H1 (cell line): ENCODE data around the gene DIP2B. TPM values are rescaled to one million over a fixed set of nuclear protein-coding genes. Genes with fewer than 3 reads are reported as not detected.

Experiments
- CTCF ChIA-PET: fragments of 300-600 bp; sonication (Branson Sonifier 250); formaldehyde crosslinking; loops from one replicate; lab custom pipeline; 2021; ENCODE audit not compliant: partially characterized antibody; lab: Charles Lee
- POLR2A ChIA-PET: fragments of 300-600 bp; sonication (Branson Sonifier 250); formaldehyde crosslinking; loops from one replicate; lab custom pipeline; 2021; ENCODE audit warnings: inconsistent platforms; ENCODE audit not compliant: partially characterized antibody; lab: Charles Lee
- DNase-seq, 2 experiments: peaks; one replicate each; pipeline versions ENCODE4 v3.0.0 to v3.0.0-alpha.2; 2010 to 2022; ENCODE audit warnings: low spot score in 2 of 2, low read depth in 1 of 2, mixed read lengths in 1 of 2
- FAIRE-seq: peaks from 2 replicates; lab custom pipeline; 2011; peaks lifted over from hg19 to GRCh38; lab: Jason Lieb, UNC
- H2AFZ ChIP-seq: 2 replicates; pipeline ENCODE4 v1.8.1; 2012; ENCODE audit warnings: low read length, inconsistent platforms
- H2AK5ac ChIP-seq: 2 replicates; pipeline ENCODE4 v1.6.1; 2013; ENCODE audit warnings: low read depth, low read length
- H2BK120ac ChIP-seq: replicated peaks from 2 replicates; pipeline ENCODE3; 2013; ENCODE audit warnings: low read depth, low read length, inconsistent platforms
- H2BK12ac ChIP-seq: 2 replicates; pipeline ENCODE4 v1.6.1; 2013; ENCODE audit warnings: low read depth, low read length
- H2BK15ac ChIP-seq: 2 replicates; pipeline ENCODE4 v1.6.1; 2013; ENCODE audit warnings: low read length
- H2BK20ac ChIP-seq: 2 replicates; pipeline ENCODE4 v1.6.1; 2013; ENCODE audit warnings: low read length
- H2BK5ac ChIP-seq: 2 replicates; pipeline ENCODE4 v1.6.1; 2013; ENCODE audit warnings: low read depth, low read length
- H3K14ac ChIP-seq: 2 replicates; pipeline ENCODE4 v1.6.1; 2013; ENCODE audit warnings: inconsistent platforms; ENCODE audit not compliant: insufficient read length
- H3K18ac ChIP-seq: 2 replicates; pipeline ENCODE4 v1.6.1; 2013; ENCODE audit warnings: low read length; ENCODE audit errors: extremely low read depth
- H3K23ac ChIP-seq: 2 replicates; pipeline ENCODE4 v1.6.1; 2013; ENCODE audit warnings: inconsistent platforms; ENCODE audit not compliant: insufficient read length
- H3K23me2 ChIP-seq: 2 replicates; pipeline ENCODE4 v1.6.1; 2013; ENCODE audit warnings: low read depth, low read length
- H3K27ac ChIP-seq: 2 replicates; pipeline ENCODE4 v1.6.1; 2011; ENCODE audit warnings: low read depth, low read length, inconsistent platforms
- H3K27me3 ChIP-seq, 4 experiments: replicated peaks in 1 of 4; 1 replicate in 1 of 4; 2 replicates in 3 of 4; pipeline versions ENCODE4 v1.6.1 to v1.8.1; 2011 to 2013; ENCODE audit warnings: low read length in 3 of 4, mild to moderate bottlenecking in 3 of 4, inconsistent platforms in 2 of 4, mixed read lengths in 2 of 4, moderate library complexity in 1 of 4; ENCODE audit not compliant: control insufficient read depth in 3 of 4, insufficient read depth in 3 of 4; ENCODE audit errors: extremely low read depth in 1 of 4
- H3K36me3 ChIP-seq, 4 experiments: 2 replicates each; pipeline versions ENCODE4 v1.6.1 to v1.8.1; 2011 to 2013; ENCODE audit warnings: mild to moderate bottlenecking in 4 of 4, low read length in 3 of 4, moderate library complexity in 2 of 4, control low read depth in 1 of 4, inconsistent platforms in 1 of 4; ENCODE audit not compliant: insufficient read depth in 4 of 4, control insufficient read depth in 2 of 4
- H3K4ac ChIP-seq: replicated peaks from 2 replicates; pipeline ENCODE3; 2013; ENCODE audit warnings: low read length, low read depth, mixed read lengths, inconsistent platforms; ENCODE audit not compliant: insufficient read length
- H3K4me1 ChIP-seq, 4 experiments: replicated peaks in 1 of 4; 1 replicate in 1 of 4; 2 replicates in 3 of 4; pipeline versions ENCODE4 v1.6.1 to v1.8.1; 2011 to 2013; ENCODE audit warnings: low read length in 3 of 4, inconsistent platforms in 2 of 4, mixed read lengths in 1 of 4; ENCODE audit not compliant: insufficient read depth in 4 of 4, control insufficient read depth in 3 of 4
- H3K4me2 ChIP-seq, 2 experiments: 2 replicates each; pipeline versions ENCODE4 v1.6.1 to v1.8.1; 2011 to 2013; ENCODE audit warnings: low read depth in 2 of 2, low read length in 2 of 2, control low read depth in 1 of 2, inconsistent platforms in 1 of 2, mild to moderate bottlenecking in 1 of 2; ENCODE audit not compliant: insufficient read depth in 1 of 2
- H3K4me3 ChIP-seq, 4 experiments: fragments of 200-600, 300-600 bp in 1 of 4; sonication (generic), shearing (Covaris generic), sonication (Bioruptor Twin) in 1 of 4; 2 replicates each; pipeline versions ENCODE4 v1.5.1 to v1.8.1; 2011 to 2016; ENCODE audit warnings: low read length in 4 of 4, low read depth in 3 of 4, control low read depth in 2 of 4, inconsistent platforms in 2 of 4, mild to moderate bottlenecking in 2 of 4, mixed read lengths in 1 of 4, moderate library complexity in 1 of 4; ENCODE audit not compliant: insufficient read depth in 2 of 4; ENCODE audit errors: extremely low read depth in 1 of 4
- H3K56ac ChIP-seq: replicated peaks from 2 replicates; pipeline ENCODE3; 2013; ENCODE audit warnings: low read depth, mild to moderate bottlenecking, mixed read lengths, low read length, inconsistent platforms; ENCODE audit not compliant: insufficient read length
- H3K79me1 ChIP-seq: 2 replicates; pipeline ENCODE4 v1.6.1; 2013; ENCODE audit warnings: low read depth, low read length, control low read depth
- H3K79me2 ChIP-seq, 2 experiments: 2 replicates each; pipeline versions ENCODE4 v1.6.1 to v1.8.1; 2012 to 2013; ENCODE audit warnings: low read length in 2 of 2, mild to moderate bottlenecking in 2 of 2, inconsistent platforms in 1 of 2; ENCODE audit not compliant: insufficient read depth in 2 of 2, control insufficient read depth in 1 of 2
- H3K9ac ChIP-seq, 4 experiments: replicated peaks in 1 of 4; 1 replicate in 1 of 4; 2 replicates in 3 of 4; pipeline versions ENCODE4 v1.6.1 to v1.8.1; 2011 to 2013; ENCODE audit warnings: low read depth in 3 of 4, low read length in 3 of 4, control low read depth in 2 of 4, mild to moderate bottlenecking in 2 of 4, moderate library complexity in 2 of 4, inconsistent platforms in 1 of 4; ENCODE audit errors: extremely low read depth in 1 of 4
- H3K9me3 ChIP-seq, 2 experiments: 2 replicates each; pipeline versions ENCODE4 v1.6.1 to v1.8.1; 2012 to 2013; ENCODE audit warnings: mild to moderate bottlenecking in 2 of 2, moderate library complexity in 2 of 2, control low read depth in 1 of 2, inconsistent platforms in 1 of 2, low read depth in 1 of 2, low read length in 1 of 2, mixed read lengths in 1 of 2; ENCODE audit not compliant: insufficient read depth in 2 of 2
- H4K20me1 ChIP-seq, 2 experiments: replicated peaks in 1 of 2; 2 replicates each; pipeline versions ENCODE3 to v1.8.1; 2011 to 2013; ENCODE audit warnings: inconsistent platforms in 2 of 2, low read length in 2 of 2, mild to moderate bottlenecking in 1 of 2; ENCODE audit not compliant: insufficient read depth in 2 of 2, control insufficient read depth in 1 of 2
- H4K5ac ChIP-seq: 2 replicates; pipeline ENCODE4 v1.6.1; 2013; ENCODE audit warnings: low read length, low read depth, mixed read lengths, inconsistent platforms; ENCODE audit not compliant: insufficient read length
- H4K8ac ChIP-seq: 2 replicates; pipeline ENCODE4 v1.8.0; 2013; ENCODE audit warnings: mild to moderate bottlenecking, moderate library complexity, low read length, inconsistent platforms; ENCODE audit not compliant: insufficient read depth; ENCODE audit errors: extremely low read depth
- H4K91ac ChIP-seq: replicated peaks from 2 replicates; pipeline ENCODE3; 2013; ENCODE audit warnings: low read length, mixed read lengths, inconsistent platforms; ENCODE audit not compliant: insufficient read length
- CEBPB ChIP-seq: IDR thresholded peaks from 2 replicates; pipeline ENCODE4 v1.6.1; 2012; ENCODE audit warnings: low read depth, low read length
- CHD1 ChIP-seq: IDR thresholded peaks from 2 replicates; pipeline ENCODE4 v1.6.1; 2012; ENCODE audit warnings: low read depth, low read length, improper control_type of control experiment
- WGBS, 2 experiments: shearing (Covaris generic) in 1 of 2; methylation state at CpG; one replicate each; pipeline versions ENCODE4 v1.1.6 to v1.1.7; 2013 to 2015; ENCODE audit warnings: low lambda C conversion rate in 2 of 2, mixed read lengths in 2 of 2, inconsistent platforms in 1 of 2, low coverage in 1 of 2, missing lambda C conversion rate in 1 of 2; ENCODE audit not compliant: insufficient replicate concordance in 2 of 2, insufficient coverage in 1 of 2, insufficient read length in 1 of 2; ENCODE audit errors: extremely low coverage in 1 of 2, missing lambda C conversion rate in 1 of 2; 5-methylcytosine and 5-hydroxymethylcytosine counted together
- polyA plus RNA-seq, 7 experiments: library from polyadenylated mRNA; depleted of rRNA in 3 of 7; stranded (reverse) in 5 of 7; unstranded in 2 of 7; fragments of >200 nt in 5 of 7; fragments of 200-250 nt in 2 of 7; gene quantifications; 1 replicate in 5 of 7; 2 replicates in 1 of 7; 4 replicates in 1 of 7; pipeline versions ENCODE4 v1.2.1 to v1.2.3, GENCODE V29; 2011 to 2013; ENCODE audit warnings: missing spikeins in 2 of 7, mixed read lengths in 2 of 7
- total RNA-seq: library from RNA; stranded (reverse); fragmentation: NEBNext Ultra II Directional; extraction: Animal tissue kit (Norgen Biotek cat#: 25700); gene quantifications from 2 replicates; pipeline ENCODE4 v1.2.1, GENCODE V29; 2021
- TF ChIP-seq, protein P1 (sequence below): IDR thresholded peaks from 2 replicates; pipeline ENCODE4 v1.6.1; 2012; ENCODE audit warnings: inconsistent platforms

DIP2B gene
- total and polyA plus RNA-seq, 2 of the 8 experiments (the other 6 are each of a cell fraction or from before 2014, with no cell fraction given), result 11.1 to 29.6 TPM

DNA sequence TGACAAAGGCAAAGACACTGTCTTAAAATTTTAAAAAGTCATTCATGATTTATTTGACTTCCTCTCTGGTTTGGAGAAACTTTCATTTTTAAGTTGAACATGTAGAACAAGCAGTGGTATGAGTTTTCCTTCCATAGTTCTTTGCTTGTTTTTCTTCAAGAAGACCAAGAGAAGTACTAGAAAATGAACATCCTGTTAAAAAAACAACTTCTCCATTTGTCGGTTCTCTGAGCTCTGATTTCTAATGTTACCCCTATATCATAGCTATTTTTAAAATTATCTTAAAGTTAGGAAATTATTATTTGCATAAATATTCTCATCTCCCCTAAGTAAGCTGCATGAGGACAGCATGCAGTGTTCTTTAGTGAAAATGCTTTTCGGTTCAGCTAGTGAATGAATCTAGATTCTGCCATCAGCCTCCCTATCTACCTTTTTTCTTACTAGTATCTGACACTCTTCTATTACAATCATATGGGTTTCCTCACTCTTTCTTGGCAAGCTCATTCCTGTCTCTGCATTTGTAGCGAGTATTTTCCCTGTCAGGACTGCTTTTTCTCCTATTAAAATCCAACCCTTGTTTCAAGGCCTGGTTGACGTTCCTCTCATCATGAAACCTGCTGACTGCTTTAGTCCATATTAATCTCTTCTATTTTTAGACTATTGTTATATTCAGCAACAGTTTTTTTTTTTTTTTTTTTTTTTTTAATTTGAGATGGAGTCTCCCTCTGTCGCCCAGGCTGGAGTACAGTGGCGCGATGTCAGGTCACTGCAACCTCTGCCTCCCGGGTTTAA, 15.8 kb downstream of the DIP2B start:
- Histone ChIP-seq H3K9ac (no peak overlapping the region), H4K8ac (no peak overlapping the region), H2BK12ac (no peak overlapping the region), H3K4me1 (peaks cover 0 to 3% (median 0%) of the 10 kb centered on the region in 4 experiments; a peak in 1 of 7 replicates), H3K4ac (no peak overlapping the region), H3K79me2 (peaks cover 7 to 72% of the 10 kb centered on the region in 2 experiments)
- TF ChIP-seq, protein P1, sequence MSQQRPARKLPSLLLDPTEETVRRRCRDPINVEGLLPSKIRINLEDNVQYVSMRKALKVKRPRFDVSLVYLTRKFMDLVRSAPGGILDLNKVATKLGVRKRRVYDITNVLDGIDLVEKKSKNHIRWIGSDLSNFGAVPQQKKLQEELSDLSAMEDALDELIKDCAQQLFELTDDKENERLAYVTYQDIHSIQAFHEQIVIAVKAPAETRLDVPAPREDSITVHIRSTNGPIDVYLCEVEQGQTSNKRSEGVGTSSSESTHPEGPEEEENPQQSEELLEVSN, result no peak
- TF ChIP-seq CEBPB (no peak), CHD1 (no peak)
- TF ChIP-seq, all 59 proteins: peak for 0
- Histone ChIP-seq H2BK20ac (no peak overlapping the region), H3K9me3 (no peaks in the 10 kb centered on the region), H2AK5ac (no peak overlapping the region), H3K36me3 (no peaks in the 10 kb centered on the region), H2BK120ac (no peak overlapping the region), H4K91ac (no peak overlapping the region), H3K56ac (no peak overlapping the region), H4K5ac (no peak overlapping the region), H3K4me3 (no peak overlapping the region), H4K20me1 (peaks cover 0 to 3% of the 10 kb centered on the region in 2 experiments), H3K14ac (no peak overlapping the region), H3K27ac (no peak overlapping the region), H3K18ac (no peak overlapping the region), H2BK5ac (no peak overlapping the region), H2AFZ (no peak overlapping the region), H3K23me2 (no peaks in the 10 kb centered on the region), H3K4me2 (no peak overlapping the region), H2BK15ac (no peak overlapping the region), H3K79me1 (peaks cover 3% of the 10 kb centered on the region; the same call in 1 of the 2 replicates), H3K23ac (no peak overlapping the region), H3K27me3 (no peaks in the 10 kb centered on the region)
- DNase-seq (no peak), FAIRE-seq (no peak)
- CTCF ChIA-PET, result interaction anchor here (0.6 to 1.1 kb wide), 8 partner anchors 12 to 622 kb away, joined by 3 to 4 read pairs (median 3); no protein-coding TSS in a partner anchor
- WGBS, 2 experiments, result 88% methylated on average over 8 of the region's 8 CpGs; no CpG with 5 or more reads in 1 of the 2 experiments
- POLR2A ChIA-PET, result interaction anchor here (3.0 to 3.4 kb wide), 2 partner anchors 12 to 15 kb away, joined by 9 to 11 read pairs; partner anchors contain the start of gene DIP2B
